Astrocyte of the spinal cord (primary cell): Measurements from ENCODE around the gene NHSL2.

Experiments
- DNase-seq: peaks from one replicate; pipeline ENCODE4 v3.0.0; 2011; ENCODE audit warnings: low read depth, low spot score
- H3K4me3 ChIP-seq: 2 replicates; pipeline ENCODE4 v1.5.1; 2011; ENCODE audit warnings: low read depth, mild to moderate bottlenecking, low read length, moderate library complexity
- CTCF ChIP-seq: IDR thresholded peaks from 2 replicates; pipeline ENCODE4 v1.5.1; 2012; ENCODE audit warnings: low read depth, mild to moderate bottlenecking, low read length, inconsistent platforms
- in situ Hi-C: cut with HindIII; loops from 2 replicates; pipeline ENCODE4 v1.10.0; 2017; ENCODE audit warnings: low sequenced_read_pairs

The NHSL2 gene

GRCh38 chrX:71885099-71885498 is 25.5 kb upstream of the NHSL2 start:
- no peak for TF ChIP-seq CTCF
- no peak overlapping the region for H3K4me3 ChIP-seq
- DNase-seq = no peak
- in situ Hi-C loops = no loop called here

GRCh38 chrX:71895607-71896006 is 15.0 kb upstream of the NHSL2 start:
- DNase-seq = no peak
- H3K4me3 ChIP-seq = no peak overlapping the region
- no peak for TF ChIP-seq CTCF
- in situ Hi-C loops = no loop called here

- H3K4me3 ChIP-seq = no peak overlapping the region
- DNase-seq = no peak
- in situ Hi-C loops = no loop called here
- TF ChIP-seq CTCF = no peak
Measured at GRCh38 chrX:71906144-71906543, 4.5 kb upstream of the NHSL2 start.

- in situ Hi-C loops = no loop called here
- H3K4me3 ChIP-seq = no peak overlapping the region
- DNase-seq = no peak
- TF ChIP-seq CTCF = no peak
Measured at GRCh38 chrX:71908387-71908786, 2.3 kb upstream of the NHSL2 start.

- DNase-seq = no peak
- in situ Hi-C loops = no loop called here
- TF ChIP-seq CTCF = peak; percentile 44
- peak overlapping the region; percentile 34 for H3K4me3 ChIP-seq
Measured at GRCh38 chrX:71909956-71910355, 689 bp upstream of the NHSL2 start.

GRCh38 chrX:71910986-71911730 is 513 bp downstream of the NHSL2 start:
- in situ Hi-C loops = no loop called here
- DNase-seq = no peak
- peak overlapping the region; percentile 35 for H3K4me3 ChIP-seq
- peak; percentile 37 for TF ChIP-seq CTCF
